Hepatocyte (in vitro differentiated cells): Measurements from ENCODE around the gene INSIG1. TPM values are rescaled to one million over a fixed set of nuclear protein-coding genes. Genes with fewer than 3 reads are reported as not detected.

Source experiments
- DNase-seq: peaks from one replicate; pipeline ENCODE4 v3.0.0-alpha.2; 2016; ENCODE audit warnings: low spot score
- H2AFZ ChIP-seq: fragments of 200-600 bp; sonication (generic); 2 replicates; pipeline ENCODE4 v1.6.0; 2016; ENCODE audit warnings: antibody characterized with exemption, mild to moderate bottlenecking
- H3K27ac ChIP-seq: fragments of 200-600 bp; sonication (generic); 2 replicates; pipeline ENCODE4 v1.5.1; 2016; ENCODE audit warnings: mild to moderate bottlenecking
- H3K27me3 ChIP-seq: fragments of 200-600 bp; sonication (generic); 2 replicates; pipeline ENCODE4 v1.6.1; 2016
- H3K36me3 ChIP-seq: fragments of 200-600 bp; sonication (generic); replicated peaks from 2 replicates; pipeline ENCODE4 v1.5.1; 2016; ENCODE audit warnings: low read depth; ENCODE audit not compliant: insufficient read depth
- H3K4me1 ChIP-seq: fragments of 200-600 bp; sonication (generic); 2 replicates; pipeline ENCODE4 v1.5.1; 2016; ENCODE audit warnings: mild to moderate bottlenecking, moderate library complexity; ENCODE audit not compliant: insufficient read depth
- H3K4me2 ChIP-seq: fragments of 200-600 bp; sonication (generic); 2 replicates; pipeline ENCODE4 v1.6.0; 2016
- H3K4me3 ChIP-seq: fragments of 200-600 bp; sonication (generic); 2 replicates; pipeline ENCODE4 v1.5.1; 2016; ENCODE audit warnings: mild to moderate bottlenecking
- H3K79me2 ChIP-seq: fragments of 200-600 bp; sonication (generic); 2 replicates; pipeline ENCODE4 v1.6.0; 2017; ENCODE audit warnings: mild to moderate bottlenecking
- H3K9me2 ChIP-seq: fragments of 200-600 bp; sonication (generic); replicated peaks from 2 replicates; pipeline ENCODE4 v1.6.0; 2017; ENCODE audit warnings: mild to moderate bottlenecking; ENCODE audit not compliant: insufficient read depth
- H3K9me3 ChIP-seq: fragments of 200-600 bp; sonication (generic); 2 replicates; pipeline ENCODE4 v1.5.1; 2016; ENCODE audit warnings: low read depth, mild to moderate bottlenecking
- H4K20me1 ChIP-seq: fragments of 200-600 bp; sonication (generic); 2 replicates; pipeline ENCODE4 v1.6.0; 2016; ENCODE audit warnings: mild to moderate bottlenecking; ENCODE audit not compliant: insufficient read depth, poor library complexity, severe bottlenecking
- CTCF ChIP-seq: fragments of 200-600 bp; sonication (generic); IDR thresholded peaks from 2 replicates; pipeline ENCODE4 v1.5.1; 2016; ENCODE audit warnings: antibody characterized with exemption, mild to moderate bottlenecking; ENCODE audit not compliant: poor library complexity
- EZH2 ChIP-seq: fragments of 200-600 bp; sonication (generic); IDR thresholded peaks from 2 replicates; pipeline ENCODE4 v1.6.1; 2016; ENCODE audit warnings: antibody characterized with exemption, mild to moderate bottlenecking, borderline replicate concordance
- EZH2phosphoT487 ChIP-seq: fragments of 200-600 bp; sonication (generic); IDR thresholded peaks from one replicate; pipeline ENCODE4 v1.6.1; 2018; ENCODE audit warnings: antibody characterized with exemption, mild to moderate bottlenecking, low read depth, moderate library complexity; ENCODE audit not compliant: unreplicated experiment, severe bottlenecking
- WGBS: methylation state at CpG from one replicate; pipeline ENCODE4 v1.1.6; 2016; ENCODE audit warnings: low lambda C conversion rate; ENCODE audit errors: missing lambda C conversion rate; 5-methylcytosine and 5-hydroxymethylcytosine counted together
- polyA plus RNA-seq: library from polyadenylated mRNA; unstranded; fragments of >200 nt; fragmentation: Nextera tagmentation; extraction: Ambion mirVana; gene quantifications from 2 replicates; pipeline ENCODE4 v1.2.1, GENCODE V29; 2016
- total RNA-seq: library from RNA; depleted of rRNA; stranded (reverse); fragments of >200 nt; gene quantifications from 2 replicates; pipeline ENCODE4 v1.2.3, GENCODE V29; 2014

Gene INSIG1
- total and polyA plus RNA-seq, 2 experiments from 2014 or later: 196 to 305 TPM

- no peaks in the 10 kb centered on the region for H3K9me3 ChIP-seq
- TF ChIP-seq EZH2phosphoT487 (no peak), CTCF (no peak), EZH2 (no peak)
- no peak overlapping the region for H3K4me3 ChIP-seq
- 92% methylated on average over 14 of the region's 14 CpGs for WGBS
- H4K20me1 ChIP-seq: no peaks in the 10 kb centered on the region
- H3K4me2 ChIP-seq: no peak overlapping the region
- H3K79me2 ChIP-seq: no peaks in the 10 kb centered on the region
- H3K27ac ChIP-seq: no peak overlapping the region
- H3K36me3 ChIP-seq: no peaks in the 10 kb centered on the region
- H3K27me3 ChIP-seq: peaks cover 5% of the 10 kb centered on the region
- no peak overlapping the region for H2AFZ ChIP-seq
- no peaks in the 10 kb centered on the region for H3K4me1 ChIP-seq
- no peak for DNase-seq
- no peaks in the 10 kb centered on the region for H3K9me2 ChIP-seq
Measured at GRCh38 chr7:155279787-155280445, 17.8 kb upstream of the INSIG1 start.

GRCh38 chr7:155280446-155281397 is 17.0 kb upstream of the INSIG1 start:
- Histone ChIP-seq H3K4me1 (no peaks in the 10 kb centered on the region), H3K4me2 (no peak overlapping the region), H3K36me3 (no peaks in the 10 kb centered on the region), H3K27ac (no peak overlapping the region), H3K9me3 (no peaks in the 10 kb centered on the region), H3K27me3 (peaks cover 5% of the 10 kb centered on the region), H3K4me3 (no peak overlapping the region), H4K20me1 (no peaks in the 10 kb centered on the region), H2AFZ (no peak overlapping the region), H3K79me2 (no peaks in the 10 kb centered on the region), H3K9me2 (no peaks in the 10 kb centered on the region)
- WGBS: 75% methylated on average over 13 of the region's 13 CpGs
- TF ChIP-seq EZH2: no peak
- no peak for TF ChIP-seq EZH2phosphoT487
- TF ChIP-seq CTCF: no peak
- DNase-seq: no peak

GRCh38 chr7:155281398-155281969 is 16.2 kb upstream of the INSIG1 start:
- Histone ChIP-seq H3K27ac (no peak overlapping the region), H3K4me3 (no peak overlapping the region), H3K4me2 (no peak overlapping the region), H3K79me2 (no peaks in the 10 kb centered on the region), H3K27me3 (peaks cover 5% of the 10 kb centered on the region), H3K9me3 (no peaks in the 10 kb centered on the region), H4K20me1 (no peaks in the 10 kb centered on the region), H2AFZ (no peak overlapping the region), H3K4me1 (no peaks in the 10 kb centered on the region), H3K36me3 (no peaks in the 10 kb centered on the region), H3K9me2 (no peaks in the 10 kb centered on the region)
- TF ChIP-seq CTCF: no peak
- TF ChIP-seq EZH2phosphoT487: no peak
- TF ChIP-seq EZH2: no peak
- no peak for DNase-seq
- WGBS: 87% methylated on average over 9 of the region's 9 CpGs
